Type B pancreatic cell (in vitro differentiated cells): ENCODE data around the gene IRS2. TPM values are rescaled to one million over a fixed set of nuclear protein-coding genes. Genes with fewer than 3 reads are reported as not detected.

Experiments used
- DNase-seq: peaks from one replicate; pipeline ENCODE4 v3.0.0; 2021; ENCODE audit warnings: mixed read lengths; ENCODE audit not compliant: unreplicated experiment; ENCODE audit errors: extremely low spot score
- H3K27ac Mint-ChIP-seq: 2 replicates; pipeline ENCODE4 v1.8.0; 2021; ENCODE audit warnings: mild to moderate bottlenecking, mixed read lengths
- H3K27me3 Mint-ChIP-seq: 2 replicates; pipeline ENCODE4 v1.8.0; 2021; ENCODE audit warnings: mixed read lengths
- H3K36me3 Mint-ChIP-seq: 2 replicates; pipeline ENCODE4 v1.8.0; 2021; ENCODE audit warnings: mixed read lengths
- H3K4me1 Mint-ChIP-seq: one replicate; pipeline ENCODE4 v1.8.0; 2021; ENCODE audit warnings: mixed read lengths; ENCODE audit not compliant: unreplicated experiment
- H3K4me3 Mint-ChIP-seq: 2 replicates; pipeline ENCODE4 v1.8.0; 2021; ENCODE audit warnings: mild to moderate bottlenecking, mixed read lengths
- H3K9me3 Mint-ChIP-seq: 2 replicates; pipeline ENCODE4 v1.8.0; 2021; ENCODE audit warnings: mixed read lengths
- total RNA-seq: library from RNA; stranded (reverse); gene quantifications from 2 replicates; pipeline ENCODE4 v1.2.1, GENCODE V29; 2021; ENCODE audit warnings: low replicate concordance
- TF ChIP-seq, protein P1 (sequence below): fragments of 200-600 bp; sonication (generic); conservative IDR thresholded peaks from 2 replicates; pipeline ENCODE4 v1.5.0; 2021; ENCODE audit warnings: antibody characterized with exemption, mild to moderate bottlenecking

IRS2 gene
- total RNA-seq, 1 donor from 2014 or later: 19.4 TPM

DNA sequence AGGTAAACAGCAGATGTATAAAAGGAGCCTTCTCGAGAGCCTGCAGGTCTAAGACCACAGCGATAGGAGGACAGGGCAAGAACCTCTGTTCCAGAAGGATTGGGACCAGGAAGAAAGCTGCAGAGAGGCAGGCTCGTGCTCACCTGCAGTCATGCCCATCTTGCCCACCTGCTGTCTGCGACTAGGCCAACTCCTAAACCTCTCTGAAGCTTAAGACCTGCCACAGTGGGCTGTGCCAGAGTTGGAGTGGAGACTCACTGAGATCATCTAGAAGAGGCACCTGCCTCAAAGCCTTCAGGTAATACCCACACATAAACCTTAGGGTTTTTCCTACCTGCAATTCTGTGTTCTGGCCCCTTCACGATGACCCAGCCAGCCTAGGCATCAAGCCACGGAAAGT lies 68.7 kb downstream of the IRS2 start:
- no peaks in the 10 kb centered on the region for H3K9me3 Mint-ChIP-seq
- no peak overlapping the region for H3K4me3 Mint-ChIP-seq
- H3K36me3 Mint-ChIP-seq: no peaks in the 10 kb centered on the region
- H3K27me3 Mint-ChIP-seq: no peaks in the 10 kb centered on the region
- H3K4me1 Mint-ChIP-seq: peaks cover 7% of the 10 kb centered on the region
- no peak overlapping the region for H3K27ac Mint-ChIP-seq
- TF ChIP-seq, protein P1, sequence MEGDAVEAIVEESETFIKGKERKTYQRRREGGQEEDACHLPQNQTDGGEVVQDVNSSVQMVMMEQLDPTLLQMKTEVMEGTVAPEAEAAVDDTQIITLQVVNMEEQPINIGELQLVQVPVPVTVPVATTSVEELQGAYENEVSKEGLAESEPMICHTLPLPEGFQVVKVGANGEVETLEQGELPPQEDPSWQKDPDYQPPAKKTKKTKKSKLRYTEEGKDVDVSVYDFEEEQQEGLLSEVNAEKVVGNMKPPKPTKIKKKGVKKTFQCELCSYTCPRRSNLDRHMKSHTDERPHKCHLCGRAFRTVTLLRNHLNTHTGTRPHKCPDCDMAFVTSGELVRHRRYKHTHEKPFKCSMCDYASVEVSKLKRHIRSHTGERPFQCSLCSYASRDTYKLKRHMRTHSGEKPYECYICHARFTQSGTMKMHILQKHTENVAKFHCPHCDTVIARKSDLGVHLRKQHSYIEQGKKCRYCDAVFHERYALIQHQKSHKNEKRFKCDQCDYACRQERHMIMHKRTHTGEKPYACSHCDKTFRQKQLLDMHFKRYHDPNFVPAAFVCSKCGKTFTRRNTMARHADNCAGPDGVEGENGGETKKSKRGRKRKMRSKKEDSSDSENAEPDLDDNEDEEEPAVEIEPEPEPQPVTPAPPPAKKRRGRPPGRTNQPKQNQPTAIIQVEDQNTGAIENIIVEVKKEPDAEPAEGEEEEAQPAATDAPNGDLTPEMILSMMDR: no peak
- no peak for DNase-seq

- Mint-ChIP-seq H3K4me3 (no peak overlapping the region), H3K9me3 (no peaks in the 10 kb centered on the region)
- TF ChIP-seq, protein P1: no peak
Measured at GRCh38 chr13:109715902-109716301, 70.5 kb downstream of the IRS2 start.

GRCh38 chr13:109713681-109714080 lies 72.7 kb downstream of the IRS2 start:
- DNase-seq: no peak
- Mint-ChIP-seq H3K36me3 (no peaks in the 10 kb centered on the region), H3K4me1 (no peaks in the 10 kb centered on the region), H3K27ac (no peak overlapping the region), H3K9me3 (no peaks in the 10 kb centered on the region), H3K4me3 (no peak overlapping the region), H3K27me3 (no peaks in the 10 kb centered on the region)
- TF ChIP-seq, protein P1: no peak

More at GRCh38 chr13:109715902-109716301, 70.5 kb downstream of the IRS2 start:
- no peaks in the 10 kb centered on the region for H3K27me3 Mint-ChIP-seq
- no peak overlapping the region for H3K27ac Mint-ChIP-seq
- DNase-seq: no peak
- peaks cover 7% of the 10 kb centered on the region for H3K4me1 Mint-ChIP-seq
- no peaks in the 10 kb centered on the region for H3K36me3 Mint-ChIP-seq

DNA sequence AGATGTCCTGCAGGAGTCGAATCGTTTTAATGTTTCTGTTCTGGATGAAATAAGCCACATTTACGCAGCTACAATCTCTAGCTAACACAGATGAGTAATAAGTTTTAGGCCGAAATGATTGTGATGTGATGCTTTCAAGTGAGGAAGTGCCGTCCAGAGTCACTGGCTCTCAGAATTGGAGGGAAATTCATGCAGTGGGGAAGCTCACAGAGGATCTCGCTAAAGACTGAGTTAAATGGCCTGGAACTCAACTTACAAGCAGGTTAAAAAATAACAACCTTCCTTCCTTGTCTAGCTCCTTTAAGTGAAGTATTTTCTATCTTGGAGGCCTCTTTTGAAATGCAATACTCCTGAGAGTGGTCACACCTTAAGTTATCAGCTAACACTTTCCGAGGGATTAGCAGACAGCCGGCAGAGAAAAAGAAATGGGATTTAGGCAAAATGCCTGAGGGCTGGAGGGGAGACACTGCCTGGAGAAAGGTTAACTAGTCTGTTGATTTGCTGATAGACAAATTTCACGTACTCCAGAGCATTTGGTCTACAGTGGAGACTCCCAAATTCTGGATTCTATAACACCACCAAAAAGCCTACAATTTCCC lies 74.2 kb downstream of the IRS2 start:
- no peak overlapping the region for H3K4me3 Mint-ChIP-seq
- no peak overlapping the region for H3K27ac Mint-ChIP-seq
- H3K9me3 Mint-ChIP-seq: peaks cover under 1% of the 10 kb centered on the region
- H3K27me3 Mint-ChIP-seq: no peaks in the 10 kb centered on the region
- peaks cover 3% of the 10 kb centered on the region for H3K4me1 Mint-ChIP-seq
- DNase-seq: no peak
- TF ChIP-seq, protein P1: no peak
- no peaks in the 10 kb centered on the region for H3K36me3 Mint-ChIP-seq

- Mint-ChIP-seq H3K27ac (no peak overlapping the region), H3K9me3 (peaks cover 14% of the 10 kb centered on the region), H3K27me3 (no peaks in the 10 kb centered on the region), H3K36me3 (no peaks in the 10 kb centered on the region), H3K4me3 (no peak overlapping the region), H3K4me1 (peaks cover 8% of the 10 kb centered on the region)
- TF ChIP-seq, protein P1: no peak
- DNase-seq: no peak
Measured at GRCh38 chr13:109707742-109708617, 78.4 kb downstream of the IRS2 start.
